ENCODE results near the gene BIN2.
A peak's percentile ranks its signal among the peaks of the same experiment; 100 is the strongest.
"Not testable (repeated sequence)": the region's sequence is repeated elsewhere in the genome, so short reads cannot be mapped to it uniquely, and the experiment has no call there.

The BIN2 gene

GRCh38 chr12:51270951-51271518, 52.9 kb downstream of the BIN2 start:
- H3K4me3 ChIP-seq (ENCODE audit: low read length), result peak overlapping the region; percentile 90
- peaks cover 16% of the 10 kb centered on the region for H3K4me1 ChIP-seq (ENCODE audit: control insufficient read depth, insufficient read depth, low read length)
- peak; percentile 78 for DNase-seq (ENCODE audit: low read depth)
- H3K27me3 ChIP-seq (replicated peaks; ENCODE audit: control insufficient read depth, insufficient read depth, low read length), result no peaks in the 10 kb centered on the region
- no peaks in the 10 kb centered on the region for H3K36me3 ChIP-seq (ENCODE audit: control insufficient read depth, insufficient read depth, low read length, severe bottlenecking)
- peak overlapping the region; percentile 85 for H3K9ac ChIP-seq (ENCODE audit: low read length)
- no peaks in the 10 kb centered on the region for H3K9me3 ChIP-seq (ENCODE audit: control insufficient read depth, low read length)

DNA sequence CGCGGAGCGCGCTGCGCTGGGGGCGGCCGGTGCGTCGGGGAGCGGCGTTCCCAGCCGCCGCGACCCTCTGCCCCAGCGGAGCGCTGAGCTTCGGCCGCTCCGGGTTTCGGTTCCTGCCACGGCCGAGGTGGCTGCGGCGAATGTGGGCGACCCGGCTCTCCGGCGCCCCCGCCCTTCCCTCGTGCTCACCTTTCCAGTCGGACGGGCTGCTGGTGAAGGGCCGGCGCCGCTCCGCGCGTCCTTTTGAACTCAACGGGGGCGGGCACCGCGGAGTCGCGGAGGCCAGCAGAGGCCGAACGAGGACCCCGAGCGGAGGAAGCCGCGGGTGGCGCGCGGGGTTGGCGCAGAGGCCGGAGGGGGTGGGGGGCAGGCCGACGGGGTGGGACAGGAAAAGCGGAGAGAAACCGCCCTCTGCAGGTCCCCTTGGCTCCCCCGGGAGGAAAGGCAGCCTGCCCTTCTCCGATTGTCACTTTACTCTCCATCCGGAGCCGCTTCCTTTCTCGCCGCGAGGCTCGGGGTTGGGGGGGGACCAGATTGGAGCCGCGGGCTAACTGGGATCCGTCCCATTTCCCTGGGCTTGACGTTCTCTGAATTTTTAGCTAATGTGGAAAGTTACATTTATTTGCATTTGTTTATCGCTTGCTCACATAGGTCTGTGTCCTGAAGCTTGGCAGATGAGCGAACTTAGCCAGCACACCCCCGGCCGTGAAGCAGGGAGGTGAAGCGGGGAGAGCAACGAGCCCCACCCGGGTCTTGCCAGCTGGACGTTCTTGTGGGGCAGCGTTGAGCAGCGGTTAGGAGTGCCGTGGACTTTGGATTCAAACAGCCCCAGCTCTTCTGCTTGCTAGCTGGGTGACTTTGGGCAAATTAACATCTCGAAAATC, 53.7 kb downstream of the BIN2 start, which contains the start of gene SMAGP:
SMAGP (minus strand) TSS at position 349 of the 884 bp plus-strand sequence. CDS start 1,137 bp downstream, outside the sequence.
- H3K4me3 ChIP-seq (ENCODE audit: low read length), result peak within 1 kb of the TSS; percentile 90
- H3K9me3 ChIP-seq (ENCODE audit: control insufficient read depth, low read length), result no peaks in the 10 kb centered on the region
- no peaks in the 10 kb centered on the region for H3K27me3 ChIP-seq (replicated peaks; ENCODE audit: control insufficient read depth, insufficient read depth, low read length)
- peaks cover 16% of the 10 kb centered on the region for H3K4me1 ChIP-seq (ENCODE audit: control insufficient read depth, insufficient read depth, low read length)
- peak within 1 kb of the TSS; percentile 85 for H3K9ac ChIP-seq (ENCODE audit: low read length)
- H3K36me3 ChIP-seq (ENCODE audit: control insufficient read depth, insufficient read depth, low read length, severe bottlenecking), result no peaks in the 10 kb centered on the region
- DNase-seq (ENCODE audit: low read depth), result peak; percentile 70

DNA sequence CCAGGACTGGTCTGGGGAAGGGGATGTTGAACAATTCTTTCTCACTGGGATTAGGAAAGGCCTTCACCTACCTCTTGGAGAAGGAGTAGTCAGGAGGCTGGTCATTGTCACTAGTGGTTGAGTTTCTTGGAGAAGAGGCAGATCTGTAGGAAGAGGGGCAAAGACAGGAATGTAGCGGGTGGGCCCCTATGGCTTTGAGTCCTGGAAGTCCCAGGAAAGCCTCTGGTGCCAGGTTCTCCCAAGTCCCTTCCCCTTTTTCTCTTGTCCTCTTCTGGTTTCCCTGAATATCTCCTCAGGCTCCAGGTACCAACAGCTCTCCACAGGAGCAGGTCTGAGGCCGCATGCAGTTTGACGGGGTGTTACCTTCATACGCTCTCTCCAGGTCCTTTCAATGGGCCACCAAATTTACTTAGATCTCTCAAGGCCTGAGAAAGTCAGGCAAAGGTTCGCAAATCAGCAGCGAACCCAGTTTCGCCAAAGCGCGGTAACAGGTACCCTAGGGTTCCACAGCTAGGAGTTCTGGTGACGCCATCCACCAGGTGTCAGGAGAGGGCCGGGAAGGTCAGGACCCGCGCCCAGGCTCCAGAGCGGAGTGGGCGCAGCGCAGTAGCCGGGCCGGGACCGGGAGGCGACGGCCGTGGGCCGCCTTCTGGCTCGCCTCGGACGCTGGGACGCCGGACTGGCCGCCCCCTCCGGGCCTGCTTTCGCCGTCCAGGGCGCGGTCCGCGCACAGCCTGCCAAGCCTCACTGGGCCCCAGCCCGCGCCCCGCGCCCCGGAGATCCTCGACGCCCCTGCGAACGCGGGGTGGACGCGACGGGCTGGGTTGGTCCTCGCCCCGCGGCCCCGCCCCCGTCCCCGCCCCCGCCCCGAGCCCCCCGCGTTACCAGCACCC, 54.6 kb downstream of the BIN2 start:
- Histone ChIP-seq H3K27me3 (replicated peaks; ENCODE audit: control insufficient read depth, insufficient read depth, low read length) (no peaks in the 10 kb centered on the region), H3K9ac (ENCODE audit: low read length) (peak overlapping the region; percentile 73), H3K36me3 (ENCODE audit: control insufficient read depth, insufficient read depth, low read length, severe bottlenecking) (no peaks in the 10 kb centered on the region), H3K4me3 (ENCODE audit: low read length) (peak overlapping the region; percentile 90), H3K9me3 (ENCODE audit: control insufficient read depth, low read length) (no peaks in the 10 kb centered on the region), H3K4me1 (ENCODE audit: control insufficient read depth, insufficient read depth, low read length) (peaks cover 16% of the 10 kb centered on the region)
- peak; percentile 66 for DNase-seq (ENCODE audit: low read depth)

DNA sequence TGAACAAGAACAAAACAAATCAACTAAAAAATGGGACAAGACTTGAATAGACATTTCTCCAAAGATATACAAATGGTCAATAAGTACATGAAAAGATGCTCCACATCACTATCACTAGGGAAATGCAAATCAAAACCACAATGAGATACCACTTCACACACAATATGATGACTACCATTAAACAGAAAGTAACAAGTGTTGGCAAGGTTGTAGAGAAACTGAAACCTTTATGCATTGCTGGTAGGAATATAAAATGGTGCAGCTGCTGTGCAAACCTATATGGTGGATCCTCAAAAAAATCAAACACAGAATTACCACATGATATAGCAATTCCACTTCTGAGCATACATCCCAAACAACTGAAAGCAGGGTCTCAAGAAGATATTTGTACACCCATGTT, 59.0 kb downstream of the BIN2 start:
- Histone ChIP-seq H3K4me3 (ENCODE audit: low read length) (no peak overlapping the region), H3K9ac (ENCODE audit: low read length) (no peak overlapping the region), H3K9me3 (ENCODE audit: control insufficient read depth, low read length) (no peaks in the 10 kb centered on the region), H3K4me1 (ENCODE audit: control insufficient read depth, insufficient read depth, low read length) (peaks cover 7% of the 10 kb centered on the region), H3K36me3 (ENCODE audit: control insufficient read depth, insufficient read depth, low read length, severe bottlenecking) (no peaks in the 10 kb centered on the region), H3K27me3 (replicated peaks; ENCODE audit: control insufficient read depth, insufficient read depth, low read length) (no peaks in the 10 kb centered on the region)
- DNase-seq (ENCODE audit: low read depth), result no peak

DNA sequence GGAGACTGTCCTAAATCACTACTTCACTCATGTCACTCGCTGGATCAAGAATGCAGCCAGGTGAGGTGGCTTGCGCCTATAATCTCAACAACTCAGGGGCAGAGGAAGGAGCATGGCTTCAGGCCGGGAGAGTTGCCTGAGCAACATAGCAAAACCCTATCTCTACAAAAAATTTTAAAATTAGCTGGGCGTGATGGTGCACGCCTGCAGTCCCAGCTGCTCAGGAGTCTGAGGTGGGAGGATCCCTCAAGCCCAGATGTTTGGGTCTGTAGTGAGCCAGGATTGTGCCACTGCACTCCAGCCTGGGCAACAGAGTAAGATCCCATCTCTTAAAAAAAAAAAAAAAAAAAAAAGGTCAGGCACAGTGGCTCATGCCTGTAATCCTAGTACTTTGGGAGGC, 59.7 kb downstream of the BIN2 start:
- no peak overlapping the region for H3K4me3 ChIP-seq (ENCODE audit: low read length)
- no peaks in the 10 kb centered on the region for H3K36me3 ChIP-seq (ENCODE audit: control insufficient read depth, insufficient read depth, low read length, severe bottlenecking)
- no peaks in the 10 kb centered on the region for H3K9me3 ChIP-seq (ENCODE audit: control insufficient read depth, low read length)
- no peaks in the 10 kb centered on the region for H3K27me3 ChIP-seq (replicated peaks; ENCODE audit: control insufficient read depth, insufficient read depth, low read length)
- DNase-seq (ENCODE audit: low read depth), result no peak
- no peak overlapping the region for H3K9ac ChIP-seq (ENCODE audit: low read length)
- H3K4me1 ChIP-seq (ENCODE audit: control insufficient read depth, insufficient read depth, low read length), result peaks cover 4% of the 10 kb centered on the region

DNA sequence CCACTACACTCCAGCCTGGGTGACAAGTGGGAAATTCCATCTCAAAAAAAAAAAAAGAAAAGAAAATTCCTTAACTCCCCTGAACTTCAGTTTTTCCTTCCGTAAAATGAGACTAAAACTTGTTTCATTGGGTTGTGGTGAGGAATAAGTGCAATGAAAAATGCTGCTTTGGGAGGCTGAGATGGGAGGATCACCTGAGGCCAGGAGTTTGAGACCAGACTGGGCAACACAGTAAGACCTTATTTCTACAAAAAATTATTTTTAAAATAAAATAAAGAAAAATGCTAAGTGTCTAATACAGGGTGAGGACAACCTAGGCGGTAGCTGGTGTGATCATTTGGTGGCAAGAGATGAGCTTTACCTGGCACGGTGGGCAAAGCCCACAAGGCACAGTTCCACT, 60.6 kb downstream of the BIN2 start:
- Histone ChIP-seq H3K27me3 (replicated peaks; ENCODE audit: control insufficient read depth, insufficient read depth, low read length) (no peaks in the 10 kb centered on the region), H3K4me1 (ENCODE audit: control insufficient read depth, insufficient read depth, low read length) (no peaks in the 10 kb centered on the region)

GRCh38 chr12:51262758-51263177, 61.2 kb downstream of the BIN2 start:
- Histone ChIP-seq H3K36me3 (ENCODE audit: control insufficient read depth, insufficient read depth, low read length, severe bottlenecking) (no peaks in the 10 kb centered on the region), H3K9ac (ENCODE audit: low read length) (no peak overlapping the region), H3K27me3 (replicated peaks; ENCODE audit: control insufficient read depth, insufficient read depth, low read length) (no peaks in the 10 kb centered on the region), H3K4me1 (ENCODE audit: control insufficient read depth, insufficient read depth, low read length) (no peaks in the 10 kb centered on the region), H3K4me3 (ENCODE audit: low read length) (no peak overlapping the region), H3K9me3 (ENCODE audit: control insufficient read depth, low read length) (no peaks in the 10 kb centered on the region)
- peak; percentile 68 for DNase-seq (ENCODE audit: low read depth)

More for the DNA sequence above, 60.6 kb downstream of the BIN2 start:
- no peak overlapping the region for H3K4me3 ChIP-seq (ENCODE audit: low read length)
- DNase-seq (ENCODE audit: low read depth), result no peak
- H3K36me3 ChIP-seq (ENCODE audit: control insufficient read depth, insufficient read depth, low read length, severe bottlenecking), result no peaks in the 10 kb centered on the region
- H3K9me3 ChIP-seq (ENCODE audit: control insufficient read depth, low read length), result no peaks in the 10 kb centered on the region
- no peak overlapping the region for H3K9ac ChIP-seq (ENCODE audit: low read length)

DNA sequence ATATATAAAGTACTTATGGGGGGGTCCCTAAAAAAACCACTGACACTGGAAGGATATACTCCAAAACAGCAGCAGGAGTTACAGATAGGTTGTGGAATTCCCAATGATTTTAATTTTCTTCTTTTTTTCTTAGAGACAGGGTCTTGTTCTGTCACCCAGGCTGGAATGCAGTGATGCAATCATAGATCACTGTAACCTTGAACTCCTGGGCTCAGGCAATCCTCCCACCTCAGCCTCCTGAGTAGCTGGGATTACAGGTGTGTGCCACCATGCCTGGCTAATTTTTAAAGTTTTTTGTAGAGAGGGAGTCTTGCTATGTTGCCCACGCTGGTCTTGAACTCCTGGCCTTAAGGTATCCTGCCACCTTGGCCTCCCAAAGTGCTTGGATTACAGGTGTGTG, 64.4 kb downstream of the BIN2 start:
- H3K4me3 ChIP-seq (ENCODE audit: low read length); H3K27me3 ChIP-seq (replicated peaks; ENCODE audit: control insufficient read depth, insufficient read depth, low read length); DNase-seq (ENCODE audit: low read depth); H3K9me3 ChIP-seq (ENCODE audit: control insufficient read depth, low read length); H3K4me1 ChIP-seq (ENCODE audit: control insufficient read depth, insufficient read depth, low read length); H3K36me3 ChIP-seq (ENCODE audit: control insufficient read depth, insufficient read depth, low read length, severe bottlenecking); H3K9ac ChIP-seq (ENCODE audit: low read length): not testable (repeated sequence)

- H3K9me3 ChIP-seq (ENCODE audit: control insufficient read depth, low read length), result no peaks in the 10 kb centered on the region
- no peak overlapping the region for H3K4me3 ChIP-seq (ENCODE audit: low read length)
- no peaks in the 10 kb centered on the region for H3K27me3 ChIP-seq (replicated peaks; ENCODE audit: control insufficient read depth, insufficient read depth, low read length)
- no peaks in the 10 kb centered on the region for H3K4me1 ChIP-seq (ENCODE audit: control insufficient read depth, insufficient read depth, low read length)
- no peak for DNase-seq (ENCODE audit: low read depth)
- H3K36me3 ChIP-seq (ENCODE audit: control insufficient read depth, insufficient read depth, low read length, severe bottlenecking), result no peaks in the 10 kb centered on the region
- no peak overlapping the region for H3K9ac ChIP-seq (ENCODE audit: low read length)
Measured at GRCh38 chr12:51254536-51254935, 69.4 kb downstream of the BIN2 start.

DNA sequence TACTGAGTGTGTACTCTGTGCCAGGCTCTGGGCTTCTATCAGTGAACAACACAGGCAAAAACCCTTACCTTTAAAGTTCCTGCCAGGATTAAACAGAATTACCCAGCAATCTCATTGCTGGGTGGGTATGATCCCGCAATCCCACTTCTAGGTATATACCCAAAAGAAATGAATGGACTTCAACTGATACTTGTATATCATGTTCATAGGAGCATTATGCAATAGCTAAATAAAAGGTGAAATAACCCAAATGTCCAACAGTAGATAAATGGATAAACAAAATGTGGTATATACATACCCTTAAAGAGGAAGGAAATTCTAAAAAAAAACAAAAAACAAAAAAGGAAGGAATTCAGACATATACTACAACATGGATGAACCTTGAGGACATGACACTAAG, 70.7 kb downstream of the BIN2 start:
- no peak for DNase-seq (ENCODE audit: low read depth)
- H3K4me3 ChIP-seq (ENCODE audit: low read length), result no peak overlapping the region
- no peaks in the 10 kb centered on the region for H3K36me3 ChIP-seq (ENCODE audit: control insufficient read depth, insufficient read depth, low read length, severe bottlenecking)
- no peaks in the 10 kb centered on the region for H3K9me3 ChIP-seq (ENCODE audit: control insufficient read depth, low read length)
- H3K27me3 ChIP-seq (replicated peaks; ENCODE audit: control insufficient read depth, insufficient read depth, low read length), result no peaks in the 10 kb centered on the region
- no peaks in the 10 kb centered on the region for H3K4me1 ChIP-seq (ENCODE audit: control insufficient read depth, insufficient read depth, low read length)
- no peak overlapping the region for H3K9ac ChIP-seq (ENCODE audit: low read length)

Measured in adipocyte (in vitro differentiated cells).